ENCODE measurements around the gene PRRC2A.
A peak's percentile ranks its signal among the peaks of the same experiment; 100 is the strongest.

PRRC2A gene

GRCh38 chr6:31665501-31666336 lies 45.2 kb downstream of the PRRC2A start, which contains the start of gene CSNK2B:
TSS of gene CSNK2B (plus strand) at chr6:31666080. CDS start at chr6:31666832, 752 bp downstream.
- Histone ChIP-seq H3K79me2 (ENCODE audit: insufficient read depth, low read depth) (peaks cover 41% of the 10 kb centered on the region), H3K9ac (peak within 1 kb of the TSS; percentile 89), H3K4me3 (IDR thresholded peaks at IDR 0.05; ENCODE audit: insufficient read depth, low read depth, low read length) (peak within 1 kb of the TSS; percentile 54), H3K4me2 (peak within 1 kb of the TSS; percentile 94), H2AFZ (ENCODE audit: low read depth) (peak within 1 kb of the TSS; percentile 67), H3K4me1 (ENCODE audit: low read depth, poor library complexity, severe bottlenecking) (peaks cover 43% of the 10 kb centered on the region), H3K27me3 (ENCODE audit: insufficient read depth, low read depth) (no peaks in the 10 kb centered on the region), H4K20me1 (ENCODE audit: insufficient read depth) (no peaks in the 10 kb centered on the region), H3K36me3 (ENCODE audit: insufficient read depth) (peaks cover 4% of the 10 kb centered on the region; the same call in 1 of the 2 replicates), H3K27ac (peak within 1 kb of the TSS; percentile 98)
- TF ChIP-seq, protein P1, sequence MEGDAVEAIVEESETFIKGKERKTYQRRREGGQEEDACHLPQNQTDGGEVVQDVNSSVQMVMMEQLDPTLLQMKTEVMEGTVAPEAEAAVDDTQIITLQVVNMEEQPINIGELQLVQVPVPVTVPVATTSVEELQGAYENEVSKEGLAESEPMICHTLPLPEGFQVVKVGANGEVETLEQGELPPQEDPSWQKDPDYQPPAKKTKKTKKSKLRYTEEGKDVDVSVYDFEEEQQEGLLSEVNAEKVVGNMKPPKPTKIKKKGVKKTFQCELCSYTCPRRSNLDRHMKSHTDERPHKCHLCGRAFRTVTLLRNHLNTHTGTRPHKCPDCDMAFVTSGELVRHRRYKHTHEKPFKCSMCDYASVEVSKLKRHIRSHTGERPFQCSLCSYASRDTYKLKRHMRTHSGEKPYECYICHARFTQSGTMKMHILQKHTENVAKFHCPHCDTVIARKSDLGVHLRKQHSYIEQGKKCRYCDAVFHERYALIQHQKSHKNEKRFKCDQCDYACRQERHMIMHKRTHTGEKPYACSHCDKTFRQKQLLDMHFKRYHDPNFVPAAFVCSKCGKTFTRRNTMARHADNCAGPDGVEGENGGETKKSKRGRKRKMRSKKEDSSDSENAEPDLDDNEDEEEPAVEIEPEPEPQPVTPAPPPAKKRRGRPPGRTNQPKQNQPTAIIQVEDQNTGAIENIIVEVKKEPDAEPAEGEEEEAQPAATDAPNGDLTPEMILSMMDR (conservative IDR thresholded peaks at IDR 0.05; ENCODE audit: low read depth, low read length) = no peak

DNA sequence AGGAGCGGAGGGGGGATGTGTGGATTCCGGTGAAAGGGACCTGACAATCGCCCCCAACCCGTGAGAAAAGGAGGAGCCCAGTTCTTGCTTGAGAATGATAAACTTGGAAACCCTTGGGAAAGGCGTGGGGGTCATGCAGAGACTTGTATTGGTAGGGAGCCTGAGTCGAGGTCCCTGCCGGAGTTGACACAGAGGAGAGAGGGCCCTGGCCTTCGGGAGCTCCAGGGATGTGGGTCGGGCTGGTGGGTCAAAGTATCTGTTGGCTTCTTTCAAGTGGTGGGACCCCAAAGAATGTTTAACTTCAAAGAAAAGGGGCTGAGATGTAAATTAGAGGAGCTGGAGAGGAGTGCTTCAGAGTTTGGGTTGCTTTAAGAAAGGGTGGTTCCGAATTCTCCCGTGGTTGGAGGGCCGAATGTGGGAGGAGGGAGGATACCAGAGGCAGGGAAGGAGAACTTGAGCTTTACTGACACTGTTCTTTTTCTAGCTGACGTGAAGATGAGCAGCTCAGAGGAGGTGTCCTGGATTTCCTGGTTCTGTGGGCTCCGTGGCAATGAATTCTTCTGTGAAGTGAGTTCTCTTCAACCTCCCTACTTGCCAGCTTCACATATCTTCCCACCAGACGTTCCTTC lies 45.9 kb downstream of the PRRC2A start:
- no peak overlapping the region for H3K4me3 ChIP-seq (IDR thresholded peaks at IDR 0.05; ENCODE audit: insufficient read depth, low read depth, low read length)
- no peaks in the 10 kb centered on the region for H3K27me3 ChIP-seq (ENCODE audit: insufficient read depth, low read depth)
- no peaks in the 10 kb centered on the region for H4K20me1 ChIP-seq (ENCODE audit: insufficient read depth)
- peak overlapping the region; percentile 41 for H3K27ac ChIP-seq
- TF ChIP-seq, protein P1 (conservative IDR thresholded peaks at IDR 0.05; ENCODE audit: low read depth, low read length) = no peak
- peak overlapping the region; percentile 58 for H3K4me2 ChIP-seq
- H3K4me1 ChIP-seq (ENCODE audit: low read depth, poor library complexity, severe bottlenecking) = peaks cover 36% of the 10 kb centered on the region
- peak overlapping the region; percentile 89 for H3K9ac ChIP-seq
- peaks cover 41% of the 10 kb centered on the region for H3K79me2 ChIP-seq (ENCODE audit: insufficient read depth, low read depth)
- peak overlapping the region; percentile 67 for H2AFZ ChIP-seq (ENCODE audit: low read depth)
- peaks cover 4% of the 10 kb centered on the region; the same call in 1 of the 2 replicates for H3K36me3 ChIP-seq (ENCODE audit: insufficient read depth)

- Histone ChIP-seq H3K9ac (no peak within 1 kb of the TSS), H3K4me3 (IDR thresholded peaks at IDR 0.05; ENCODE audit: insufficient read depth, low read depth, low read length) (no peak within 1 kb of the TSS), H3K27me3 (ENCODE audit: insufficient read depth, low read depth) (no peaks in the 10 kb centered on the region), H4K20me1 (ENCODE audit: insufficient read depth) (no peaks in the 10 kb centered on the region), H3K36me3 (ENCODE audit: insufficient read depth) (peaks cover 4% of the 10 kb centered on the region; the same call in 1 of the 2 replicates), H3K4me2 (no peak within 1 kb of the TSS), H2AFZ (ENCODE audit: low read depth) (no peak within 1 kb of the TSS), H3K4me1 (ENCODE audit: low read depth, poor library complexity, severe bottlenecking) (peaks cover 10% of the 10 kb centered on the region), H3K79me2 (ENCODE audit: insufficient read depth, low read depth) (peaks cover 25% of the 10 kb centered on the region), H3K27ac (no peak within 1 kb of the TSS)
- TF ChIP-seq, protein P1 (conservative IDR thresholded peaks at IDR 0.05; ENCODE audit: low read depth, low read length) = no peak
Observed at GRCh38 chr6:31669676-31670075, 49.2 kb downstream of the PRRC2A start, which contains the start of gene LY6G5B. TSS of gene LY6G5B (plus strand) at chr6:31669976. CDS start at chr6:31670951, 975 bp downstream.

- peaks cover 47% of the 10 kb centered on the region for H3K4me1 ChIP-seq (ENCODE audit: low read depth, poor library complexity, severe bottlenecking)
- TF ChIP-seq, protein P1 (conservative IDR thresholded peaks at IDR 0.05; ENCODE audit: low read depth, low read length) = no peak
- no peak overlapping the region for H3K4me2 ChIP-seq
- no peaks in the 10 kb centered on the region for H3K27me3 ChIP-seq (ENCODE audit: insufficient read depth, low read depth)
- H2AFZ ChIP-seq (ENCODE audit: low read depth) = no peak overlapping the region
- H3K4me3 ChIP-seq (IDR thresholded peaks at IDR 0.05; ENCODE audit: insufficient read depth, low read depth, low read length) = no peak overlapping the region
- no peaks in the 10 kb centered on the region for H3K36me3 ChIP-seq (ENCODE audit: insufficient read depth)
- H3K9ac ChIP-seq = no peak overlapping the region
- no peak overlapping the region for H3K27ac ChIP-seq
- no peaks in the 10 kb centered on the region for H4K20me1 ChIP-seq (ENCODE audit: insufficient read depth)
- H3K79me2 ChIP-seq (ENCODE audit: insufficient read depth, low read depth) = no peaks in the 10 kb centered on the region
Observed at GRCh38 chr6:31676322-31676903, 55.9 kb downstream of the PRRC2A start.
